Stimulated activated CD8-positive, alpha-beta memory T cell treated with anti-CD3 and anti-CD28 coated beads, Interleukin-15, amount 100 ng/mL, for 24 hours (primary cell): ENCODE measurements around the gene LRP10.
"Not testable (repeated sequence)": the region's sequence is repeated elsewhere in the genome, so short reads cannot be mapped to it uniquely, and the experiment has no call there.

Source experiments
- DNase-seq: peaks from one replicate; pipeline ENCODE4 v3.0.0-alpha.2; 2020; ENCODE audit warnings: low read depth

The LRP10 gene

GRCh38 chr14:22887260-22887989 lies 15.9 kb downstream of the LRP10 start:
- no peak for DNase-seq

DNA sequence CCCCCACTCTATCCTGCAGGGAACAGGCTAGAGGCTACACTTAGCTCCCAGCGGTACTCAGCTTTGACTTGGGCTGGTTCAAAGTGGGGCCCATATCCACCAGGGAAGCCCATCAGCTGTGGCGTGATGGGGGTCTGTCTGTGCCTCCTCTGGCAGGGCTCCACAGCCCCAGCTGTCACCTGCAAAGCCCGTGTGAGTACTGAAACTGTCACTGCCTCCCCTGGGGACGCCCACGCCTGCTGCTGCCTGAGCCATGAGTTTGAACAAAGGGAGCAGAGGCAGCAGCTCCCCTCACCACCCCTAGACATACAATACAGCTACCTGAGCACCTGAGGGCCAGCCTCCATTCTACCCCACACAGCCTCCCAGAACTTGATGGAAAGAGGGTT lies 16.4 kb downstream of the LRP10 start:
- no peak for DNase-seq

DNA sequence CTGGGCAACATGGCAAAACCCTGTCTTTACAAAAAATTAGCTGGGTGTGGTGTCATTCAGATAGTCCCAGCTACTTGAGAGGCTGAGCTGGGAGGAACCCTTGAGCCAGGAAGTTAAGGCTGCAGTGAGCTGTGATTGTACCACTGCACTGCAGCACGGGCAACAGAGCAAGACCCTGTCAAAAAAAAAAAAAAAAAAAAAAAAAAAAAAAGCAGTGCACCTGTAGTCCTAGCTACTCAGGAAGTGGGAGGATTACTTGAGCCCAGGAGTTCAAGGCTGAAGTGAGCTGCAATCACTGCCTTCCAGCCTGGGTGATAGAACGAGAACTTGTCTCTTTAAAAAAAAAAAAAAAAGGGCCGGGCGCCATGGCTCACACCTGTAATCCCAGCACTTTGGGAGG lies 17.1 kb downstream of the LRP10 start:
- DNase-seq = no peak

DNA sequence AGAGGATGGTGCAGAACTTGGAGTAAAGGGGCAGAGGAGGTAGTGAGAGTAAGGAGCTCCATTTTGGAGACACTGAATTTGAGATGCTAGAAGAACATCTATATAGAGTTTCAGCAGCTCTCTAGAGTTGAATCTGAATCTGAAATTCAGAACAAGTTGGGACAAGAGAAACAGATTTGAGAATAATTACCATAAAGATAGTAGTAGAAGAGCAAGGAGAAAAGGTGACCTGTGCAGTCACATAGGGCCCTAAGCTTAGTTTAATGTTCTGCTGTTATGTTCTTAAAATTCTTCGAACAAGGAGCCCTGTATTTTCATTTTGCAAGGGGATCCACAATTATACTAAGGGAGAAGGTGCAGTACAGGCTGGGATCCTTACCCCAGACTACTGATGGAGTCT lies 18.9 kb downstream of the LRP10 start:
- no peak for DNase-seq

- DNase-seq = no peak
These were observed 20.9 kb downstream of the LRP10 start for GRCh38 chr14:22892488-22892887.

- no peak for DNase-seq
These were observed 22.2 kb downstream of the LRP10 start for GRCh38 chr14:22893706-22894105.

DNA sequence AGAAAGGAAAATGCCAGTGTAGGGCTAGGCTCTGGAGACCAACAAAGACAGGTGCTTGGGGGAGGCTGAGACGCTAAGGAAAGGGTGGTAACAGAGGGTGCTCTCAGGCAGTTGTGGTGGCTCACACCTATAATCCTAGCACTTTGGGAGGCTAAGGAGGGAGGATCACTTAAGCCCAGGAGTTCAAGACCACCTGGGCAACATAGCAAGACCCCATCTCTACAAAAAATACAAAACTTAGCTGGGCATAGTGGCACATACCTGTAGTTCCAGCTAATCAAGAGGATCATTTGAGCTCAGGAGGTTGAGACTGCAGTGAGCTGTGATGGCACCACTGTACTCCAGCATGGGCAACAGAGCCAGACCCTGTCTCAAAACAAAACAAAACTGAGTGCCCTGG lies 23.9 kb downstream of the LRP10 start:
- DNase-seq = no peak

DNA sequence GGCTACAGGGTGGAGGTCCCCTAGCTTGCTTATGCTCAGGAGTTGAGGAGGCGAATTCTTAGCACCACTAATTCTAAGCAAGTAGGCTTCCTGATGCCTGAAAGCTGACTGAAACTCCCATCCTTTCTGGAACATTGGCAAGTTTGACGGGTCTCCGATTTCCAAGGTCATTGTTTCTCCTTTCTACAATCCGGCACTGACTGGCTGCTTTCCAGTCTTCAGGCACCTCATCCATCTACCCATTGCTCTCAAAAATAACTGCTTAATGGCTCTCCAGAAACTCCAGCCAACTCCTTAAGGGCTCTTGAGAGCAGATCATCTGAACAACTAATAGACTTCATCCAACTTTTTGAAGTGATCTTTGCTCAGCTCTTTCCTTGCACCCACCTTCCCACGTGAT lies 24.8 kb downstream of the LRP10 start:
- no peak for DNase-seq

GRCh38 chr14:22896760-22897159 lies 25.2 kb downstream of the LRP10 start:
- DNase-seq = no peak

- DNase-seq = no peak
These were observed 25.8 kb downstream of the LRP10 start for GRCh38 chr14:22897357-22897756.

GRCh38 chr14:22898302-22899090 lies 27.0 kb downstream of the LRP10 start:
- DNase-seq = no peak

- no peak for DNase-seq
These were observed 28.7 kb downstream of the LRP10 start for GRCh38 chr14:22900081-22900799.

GRCh38 chr14:22901799-22902198 lies 30.3 kb downstream of the LRP10 start:
- DNase-seq = no peak

DNA sequence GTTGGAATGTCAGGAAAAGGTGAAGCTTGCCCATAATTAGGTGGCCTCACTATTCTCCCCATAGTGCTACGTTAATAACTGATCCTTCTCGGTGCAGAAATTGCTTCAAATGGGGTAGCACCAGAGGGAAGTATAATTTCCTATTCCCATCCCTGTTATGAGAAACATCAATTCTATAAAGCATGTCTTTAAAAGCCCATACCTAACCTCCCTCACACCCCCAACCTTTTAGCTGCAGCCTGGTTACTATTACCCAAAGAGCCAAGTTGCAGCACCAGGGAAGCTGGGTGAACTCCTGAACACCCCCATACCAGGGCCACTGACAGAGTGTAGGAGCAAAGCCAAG lies 32.2 kb downstream of the LRP10 start:
- DNase-seq = no peak

DNA sequence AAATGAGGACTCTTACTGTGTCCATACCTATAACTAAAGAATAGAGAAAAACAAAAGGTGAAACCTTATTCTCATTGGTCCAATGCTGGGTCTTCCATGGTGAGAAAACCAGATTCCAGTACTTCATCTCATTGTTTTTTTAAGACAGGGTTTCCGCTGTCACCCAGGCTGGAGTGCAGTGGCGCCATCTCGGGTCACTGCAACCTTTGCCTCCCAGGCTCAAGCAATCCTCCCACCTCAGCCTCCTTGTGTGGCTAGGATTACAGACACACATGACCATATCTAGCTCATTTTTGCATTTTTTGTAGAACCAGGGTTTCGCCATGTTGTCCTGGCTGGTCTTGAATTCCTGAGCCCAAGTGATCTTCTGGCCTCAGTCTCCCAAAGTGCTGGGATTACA lies 34.1 kb downstream of the LRP10 start:
- DNase-seq = no peak

DNA sequence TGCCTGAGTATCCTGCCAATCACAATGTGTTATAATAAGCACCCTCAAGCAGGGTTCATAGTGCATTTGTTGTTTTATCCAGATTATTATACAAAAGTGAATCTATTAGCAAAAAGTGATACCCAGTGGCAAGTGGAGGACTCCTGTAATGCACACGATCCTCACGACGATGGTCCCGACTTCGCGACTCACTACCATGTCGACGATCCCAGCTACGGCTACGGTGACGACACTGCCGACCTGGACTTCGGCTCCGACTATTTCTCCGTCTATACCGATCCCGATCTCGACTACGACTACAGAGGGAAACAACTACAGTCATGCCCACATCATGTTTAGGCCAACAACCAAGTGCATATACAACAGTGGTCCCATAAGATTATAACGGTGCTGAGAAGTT lies 34.5 kb downstream of the LRP10 start:
- no peak for DNase-seq

- DNase-seq = no peak
These were observed 35.9 kb downstream of the LRP10 start for GRCh38 chr14:22907429-22907828.

GRCh38 chr14:22908601-22909000 lies 37.1 kb downstream of the LRP10 start:
- DNase-seq = no peak

- no peak for DNase-seq
These were observed 39.4 kb downstream of the LRP10 start for GRCh38 chr14:22910916-22911315.

GRCh38 chr14:22914836-22915235 lies 43.3 kb downstream of the LRP10 start:
- not testable (repeated sequence) for DNase-seq

GRCh38 chr14:22915886-22916521 lies 44.5 kb downstream of the LRP10 start:
- DNase-seq = no peak

DNA sequence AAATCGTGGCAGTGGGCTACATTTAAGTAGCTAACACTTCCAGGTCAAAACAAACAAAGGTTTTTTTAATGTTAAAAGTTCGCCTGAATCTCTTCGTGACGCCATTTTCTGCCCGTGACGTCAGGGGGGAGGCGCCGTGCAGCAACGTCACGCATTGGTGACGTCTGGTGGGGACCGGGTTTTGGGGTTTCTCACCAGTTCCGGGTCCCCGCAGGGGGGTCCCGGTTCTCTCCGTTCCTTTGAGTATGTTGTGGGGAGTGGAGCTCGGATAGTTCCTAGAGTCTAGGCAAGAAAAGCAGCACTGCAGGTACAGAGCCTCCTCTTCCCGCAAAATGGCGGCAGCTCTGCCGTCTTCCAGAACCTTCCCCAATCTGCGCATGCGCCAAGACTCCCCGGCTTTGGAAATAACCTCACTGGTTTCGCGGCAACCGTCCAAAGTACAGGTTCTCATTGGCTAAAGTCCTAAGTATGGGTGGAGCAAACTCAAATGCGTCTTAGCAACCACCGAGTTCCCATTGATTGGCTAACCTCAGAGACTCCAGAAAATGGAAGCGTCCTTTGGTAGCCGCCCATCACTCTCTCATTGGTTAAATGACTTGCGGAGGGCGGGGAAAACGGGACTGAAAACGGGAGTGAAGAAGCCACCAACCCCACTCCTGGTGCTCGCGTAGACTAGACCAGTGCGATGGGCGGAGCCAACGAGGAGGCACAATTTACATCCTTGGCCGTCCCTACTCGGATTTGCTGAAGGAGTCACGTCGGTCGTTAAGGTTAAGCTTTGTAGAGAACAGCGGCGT lies 47.5 kb downstream of the LRP10 start, which contains the start of gene RBM23:
RBM23 (minus strand) TSS at position 346 of the 797 bp plus-strand sequence.
- DNase-seq = peak; percentile 98
